Tibial artery (tissue), 4 donors: ENCODE data around the gene TNFRSF8.

ENCODE experiments used
- DNase-seq, 2 donors: peaks; one replicate each; pipeline ENCODE4 v3.0.0-alpha.2; 2019
- H3K27ac ChIP-seq, 2 donors: fragments of 200-600 bp; sonication (generic) in 1 of 2; 1 replicate in 1 of 2; 2 replicates in 1 of 2; pipeline ENCODE4 v1.5.1; 2018 to 2019; ENCODE audit warnings: mild to moderate bottlenecking in 1 of 2
- H3K27me3 ChIP-seq, 2 donors: fragments of 200-600 bp; sonication (generic) in 1 of 2; one replicate each; pipeline versions ENCODE4 v1.5.1 to v1.6.0; 2016 to 2019
- H3K36me3 ChIP-seq, 3 donors: fragments of 200-600 bp; sonication (generic) in 2 of 3; one replicate each; pipeline ENCODE4 v1.5.1; 2016 to 2019; ENCODE audit warnings: mild to moderate bottlenecking in 2 of 3
- H3K4me1 ChIP-seq, 4 donors: fragments of 200-600 bp; sonication (generic) in 2 of 4; 1 replicate in 3 of 4; 2 replicates in 1 of 4; pipeline ENCODE4 v1.5.1; 2016 to 2019
- H3K4me3 ChIP-seq, 2 donors: fragments of 200-600 bp; sonication (generic) in 1 of 2; 1 replicate in 1 of 2; 2 replicates in 1 of 2; pipeline ENCODE4 v1.5.1; 2018 to 2019; ENCODE audit warnings: mild to moderate bottlenecking in 2 of 2
- H3K9me3 ChIP-seq, 3 donors: fragments of 200-600 bp; sonication (generic) in 1 of 3; one replicate each; pipeline ENCODE4 v1.5.1; 2016 to 2019
- intact Hi-C: fragments of 100-400 bp; cut with DNase I; formaldehyde crosslinking; loops from one replicate; pipeline ENCODE4 v1.15.0; 2023; ENCODE audit warnings: low total_unique reads
- TF ChIP-seq, protein P1 (sequence below), 2 experiments: fragments of 200-600 bp in 1 of 2; fragments of 450-650 bp in 1 of 2; IDR thresholded peaks; one replicate each; pipeline ENCODE4 v1.5.1; 2017 to 2019; ENCODE audit warnings: antibody characterized with exemption in 2 of 2, mild to moderate bottlenecking in 1 of 2, moderate library complexity in 1 of 2

Gene TNFRSF8

DNA sequence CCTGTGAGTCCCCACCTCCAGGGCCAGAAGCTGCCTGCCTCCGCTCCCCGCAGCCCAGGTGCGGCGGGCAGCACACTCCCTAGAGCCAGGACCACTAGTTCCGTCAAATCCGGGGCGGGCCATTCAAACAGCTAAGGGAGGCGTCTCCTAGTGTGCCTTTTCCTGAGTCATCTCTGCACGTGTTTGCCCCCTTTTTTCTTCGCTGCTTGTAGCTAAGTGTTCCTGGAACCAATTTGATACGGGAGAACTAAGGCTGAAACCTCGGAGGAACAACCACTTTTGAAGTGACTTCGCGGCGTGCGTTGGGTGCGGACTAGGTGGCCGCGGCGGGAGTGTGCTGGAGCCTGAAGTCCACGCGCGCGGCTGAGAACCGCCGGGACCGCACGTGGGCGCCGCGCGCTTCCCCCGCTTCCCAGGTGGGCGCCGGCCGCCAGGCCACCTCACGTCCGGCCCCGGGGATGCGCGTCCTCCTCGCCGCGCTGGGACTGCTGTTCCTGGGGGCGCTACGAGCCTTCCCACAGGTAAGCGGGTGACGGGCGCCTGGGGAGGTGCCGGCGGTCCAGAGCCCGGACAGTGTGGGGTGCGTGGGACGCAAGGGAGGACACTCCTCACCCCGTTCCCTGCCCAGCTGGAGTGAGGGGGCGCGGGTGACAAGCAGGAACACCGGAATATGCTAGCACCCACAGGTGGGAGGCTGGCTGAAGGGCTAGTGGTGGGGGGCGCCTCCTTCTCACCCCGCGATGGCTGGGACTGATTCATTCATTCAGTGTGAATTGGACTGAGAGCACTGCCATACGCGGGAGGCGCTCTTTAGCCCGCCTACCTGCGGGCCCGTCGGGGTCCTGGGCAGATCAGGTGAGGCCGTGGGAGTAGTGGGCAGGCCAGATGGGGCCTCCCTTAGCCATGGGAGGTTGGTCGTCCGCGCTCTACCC lies at the start of gene TNFRSF8:
Gene TNFRSF8 (plus strand): TSS at position 163 of the 932 bp plus-strand sequence. CDS start 296 bp downstream, at position 459.
- H3K27me3 ChIP-seq: peaks cover 0 to 65% of the 10 kb centered on the region in 2 donors
- no peak within 1 kb of the TSS for H3K27ac ChIP-seq
- peaks cover 0 to 11% (median 8%) of the 10 kb centered on the region in 4 donors for H3K4me1 ChIP-seq
- TF ChIP-seq, protein P1, sequence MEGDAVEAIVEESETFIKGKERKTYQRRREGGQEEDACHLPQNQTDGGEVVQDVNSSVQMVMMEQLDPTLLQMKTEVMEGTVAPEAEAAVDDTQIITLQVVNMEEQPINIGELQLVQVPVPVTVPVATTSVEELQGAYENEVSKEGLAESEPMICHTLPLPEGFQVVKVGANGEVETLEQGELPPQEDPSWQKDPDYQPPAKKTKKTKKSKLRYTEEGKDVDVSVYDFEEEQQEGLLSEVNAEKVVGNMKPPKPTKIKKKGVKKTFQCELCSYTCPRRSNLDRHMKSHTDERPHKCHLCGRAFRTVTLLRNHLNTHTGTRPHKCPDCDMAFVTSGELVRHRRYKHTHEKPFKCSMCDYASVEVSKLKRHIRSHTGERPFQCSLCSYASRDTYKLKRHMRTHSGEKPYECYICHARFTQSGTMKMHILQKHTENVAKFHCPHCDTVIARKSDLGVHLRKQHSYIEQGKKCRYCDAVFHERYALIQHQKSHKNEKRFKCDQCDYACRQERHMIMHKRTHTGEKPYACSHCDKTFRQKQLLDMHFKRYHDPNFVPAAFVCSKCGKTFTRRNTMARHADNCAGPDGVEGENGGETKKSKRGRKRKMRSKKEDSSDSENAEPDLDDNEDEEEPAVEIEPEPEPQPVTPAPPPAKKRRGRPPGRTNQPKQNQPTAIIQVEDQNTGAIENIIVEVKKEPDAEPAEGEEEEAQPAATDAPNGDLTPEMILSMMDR (IDR thresholded peaks at IDR 0.05): no peak
- H3K9me3 ChIP-seq: no peaks in the 10 kb centered on the region
- intact Hi-C loops: no loop called here
- no peaks in the 10 kb centered on the region for H3K36me3 ChIP-seq
- no peak within 1 kb of the TSS for H3K4me3 ChIP-seq
- DNase-seq: no peak

DNA sequence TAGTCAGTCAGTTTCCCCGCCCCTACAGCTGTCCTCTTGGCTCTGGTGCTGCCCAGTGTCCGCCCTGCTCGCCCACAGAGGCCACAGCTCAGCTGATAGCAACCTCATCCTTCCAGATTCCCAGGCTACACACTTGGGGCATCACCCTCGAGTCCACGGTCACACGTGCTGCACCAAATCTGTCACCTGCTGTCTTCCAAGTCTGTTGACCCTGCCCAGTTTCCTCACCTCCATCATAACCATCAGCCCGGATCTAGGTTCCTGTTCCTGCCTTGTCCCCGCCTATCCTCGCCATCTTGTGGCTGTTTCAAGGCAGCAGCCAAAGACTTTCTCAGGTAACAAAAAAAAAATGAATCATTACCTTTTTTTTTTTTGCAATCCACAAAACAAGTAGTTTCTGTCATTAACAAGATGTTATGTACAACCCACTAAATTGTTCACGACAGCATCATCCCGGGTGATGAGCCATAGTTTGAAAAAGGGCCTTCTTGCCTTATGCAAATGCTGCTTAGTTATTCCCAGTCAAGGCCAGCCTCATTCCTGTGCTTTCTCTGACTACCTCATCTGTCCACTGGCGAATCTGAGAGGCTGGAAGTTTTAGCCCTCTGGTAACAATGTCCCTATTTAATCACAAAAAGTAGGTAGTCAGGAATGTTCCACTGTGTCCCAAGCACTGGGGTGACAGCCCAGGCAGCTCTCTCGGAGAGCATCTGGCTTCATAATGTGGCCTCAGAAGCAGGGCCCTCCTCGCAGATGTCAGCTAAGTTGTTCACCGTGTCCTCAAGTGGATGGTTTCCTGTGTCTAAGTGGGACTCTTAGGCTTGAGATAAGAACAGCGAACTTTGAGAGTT lies 48.7 kb upstream of the TNFRSF8 start:
- Histone ChIP-seq H3K27me3 (no peaks in the 10 kb centered on the region), H3K4me1 (peaks cover 0 to 3% (median 0%) of the 10 kb centered on the region in 4 donors), H3K9me3 (no peaks in the 10 kb centered on the region), H3K4me3 (no peak overlapping the region), H3K27ac (no peak overlapping the region), H3K36me3 (peaks cover 29 to 54% (median 34%) of the 10 kb centered on the region in 3 donors)
- no peak for DNase-seq
- TF ChIP-seq, protein P1 (IDR thresholded peaks at IDR 0.05): no peak
- intact Hi-C loops: no loop called here

DNA sequence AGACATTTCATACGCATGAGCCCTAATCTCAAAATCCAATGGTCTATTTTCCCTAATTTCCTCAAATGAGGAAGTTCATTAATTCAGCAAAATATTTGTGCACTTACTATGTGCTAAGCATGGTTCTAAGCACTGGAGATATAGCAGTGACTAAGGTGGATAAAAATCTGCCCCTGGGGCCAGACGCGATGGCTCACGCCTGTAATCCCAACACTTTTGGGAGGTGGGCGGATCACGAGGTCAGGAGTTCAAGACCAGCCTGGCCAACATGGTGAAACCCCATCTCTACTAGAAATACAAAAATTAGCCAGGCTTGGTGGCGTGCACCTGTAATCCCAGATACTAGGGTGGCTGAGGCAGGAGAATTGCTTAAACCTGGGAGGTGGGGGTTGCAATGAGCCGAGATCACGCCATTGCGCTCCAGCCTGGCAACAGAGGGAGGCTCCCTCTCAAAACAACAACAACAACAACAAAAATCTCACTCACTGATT lies 48.1 kb upstream of the TNFRSF8 start:
- no peak for DNase-seq
- intact Hi-C loops: no loop called here

DNA sequence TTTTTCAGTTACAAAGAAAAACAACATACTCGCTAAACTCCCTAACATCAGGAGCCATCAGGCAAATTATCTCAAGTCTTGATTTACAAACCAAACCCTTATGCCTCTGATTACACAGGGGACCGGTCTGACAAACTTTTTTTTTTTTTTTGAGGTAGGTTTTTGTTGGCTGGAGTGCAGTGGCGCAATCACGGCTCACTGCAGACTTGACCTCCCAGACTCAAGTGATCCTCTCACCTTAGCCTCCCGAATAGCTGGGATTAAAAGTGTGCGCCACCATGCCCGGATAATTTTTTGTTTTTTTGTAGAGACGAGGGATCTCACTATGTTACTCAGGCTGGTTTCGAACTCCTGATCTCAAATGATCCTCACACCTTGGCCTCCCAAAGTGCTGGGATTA lies 47.6 kb upstream of the TNFRSF8 start:
- no peak for DNase-seq
- intact Hi-C loops: no loop called here
- no peaks in the 10 kb centered on the region for H3K27me3 ChIP-seq
- TF ChIP-seq, protein P1 (IDR thresholded peaks at IDR 0.05): no peak
- peaks cover 18 to 43% (median 24%) of the 10 kb centered on the region in 3 donors for H3K36me3 ChIP-seq
- no peak overlapping the region for H3K27ac ChIP-seq
- no peak overlapping the region for H3K4me3 ChIP-seq
- H3K9me3 ChIP-seq: no peaks in the 10 kb centered on the region
- H3K4me1 ChIP-seq: peaks cover 0 to 13% (median 8%) of the 10 kb centered on the region in 4 donors

More for the DNA sequence above, 48.1 kb upstream of the TNFRSF8 start:
- Histone ChIP-seq H3K27me3 (no peaks in the 10 kb centered on the region), H3K36me3 (peaks cover 22 to 47% (median 29%) of the 10 kb centered on the region in 3 donors), H3K27ac (no peak overlapping the region), H3K9me3 (no peaks in the 10 kb centered on the region), H3K4me1 (peaks cover 0 to 8% (median 4%) of the 10 kb centered on the region in 4 donors), H3K4me3 (no peak overlapping the region)
- TF ChIP-seq, protein P1 (IDR thresholded peaks at IDR 0.05): no peak

DNA sequence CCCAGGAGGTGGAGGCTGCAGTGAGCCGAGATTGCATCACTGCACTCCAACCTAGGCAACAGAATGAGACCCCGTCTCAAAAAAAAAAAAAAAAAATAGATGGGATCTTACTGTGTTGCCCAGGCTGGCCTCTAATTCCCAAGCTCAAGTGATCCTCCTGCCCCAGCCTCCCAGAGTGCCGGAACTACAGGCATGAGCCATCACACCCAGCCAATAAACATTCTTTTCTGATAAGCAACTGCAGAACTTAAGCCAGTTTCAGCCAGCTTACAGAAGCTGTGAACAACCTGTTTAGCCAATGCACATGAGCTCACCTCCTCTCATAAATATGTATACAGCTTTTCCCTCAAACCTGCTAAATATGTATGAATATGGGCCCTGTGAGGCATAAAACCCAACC lies 46.9 kb upstream of the TNFRSF8 start:
- no peaks in the 10 kb centered on the region for H3K9me3 ChIP-seq
- peaks cover 11 to 36% (median 18%) of the 10 kb centered on the region in 3 donors for H3K36me3 ChIP-seq
- DNase-seq: no peak
- H3K4me1 ChIP-seq: peaks cover 0 to 16% (median 12%) of the 10 kb centered on the region in 4 donors
- intact Hi-C loops: no loop called here
- TF ChIP-seq, protein P1 (IDR thresholded peaks at IDR 0.05): no peak
- H3K27me3 ChIP-seq: no peaks in the 10 kb centered on the region
- no peak overlapping the region for H3K4me3 ChIP-seq
- no peak overlapping the region for H3K27ac ChIP-seq
